ENCODE measurements around the gene FAF1. TPM values are rescaled to one million over a fixed set of nuclear protein-coding genes. Genes with fewer than 3 reads are reported as not detected.

FAF1 gene
- total RNA-seq, 1 experiment from 2014 or later, result 73.2 TPM

- no peak for TF ChIP-seq SIN3A (IDR thresholded peaks at IDR 0.05; ENCODE audit: low read depth)
- TF ChIP-seq YY1 (IDR thresholded peaks at IDR 0.05; ENCODE audit: extremely low read depth, insufficient replicate concordance, low read depth, low read length), result no peak
- TF ChIP-seq MAX (IDR thresholded peaks at IDR 0.05), result no peak
- TF ChIP-seq SRF (IDR thresholded peaks at IDR 0.05; ENCODE audit: low read depth), result no peak
- TF ChIP-seq TCF7L2 (IDR thresholded peaks at IDR 0.05; ENCODE audit: borderline replicate concordance, extremely low read depth, insufficient read depth, insufficient read length), result no peak
- TF ChIP-seq EZH2 (IDR thresholded peaks at IDR 0.05), result no peak
- TF ChIP-seq ZFX (IDR thresholded peaks at IDR 0.05), result no peak
Observed at GRCh38 chr1:50898773-50899172, 61.3 kb downstream of the FAF1 start (continued).

GRCh38 chr1:50894340-50894739 is 65.7 kb downstream of the FAF1 start:
- intact Hi-C loops (cut with micrococcal nuclease), result no loop called here
- BruUV-seq (replicated peaks), result no TSS peak
- H3K36me3 ChIP-seq (ENCODE audit: control insufficient read depth in 1 of 2, insufficient read depth in 2 of 2, low read length in 2 of 2), result no peaks in the 10 kb centered on the region
- no peak overlapping the region for H3K4me2 ChIP-seq (ENCODE audit: low read length)
- no peak overlapping the region for H3K9ac ChIP-seq (ENCODE audit: low read length)
- H3K27ac ChIP-seq (ENCODE audit: low read depth, low read length), result no peak overlapping the region
- ChIA-PET RAD21 (ENCODE audit: low non-redundant PET in 1 of 2, low total read pairs in 2 of 2, uncharacterized antibody in 2 of 2, unreplicated experiment in 2 of 2) (interaction anchor here in 1 of 2 experiments (0.7 kb wide), 1 partner anchor 106 kb away, joined by 6 read pairs; no protein-coding TSS in a partner anchor), POLR2A (no interaction called here), CTCF (no interaction called here)
- H3K79me2 ChIP-seq (ENCODE audit: insufficient read depth, low read length), result peaks cover 65% of the 10 kb centered on the region
- H3K9me3 ChIP-seq (ENCODE audit: control insufficient read depth in 1 of 2, insufficient read depth in 1 of 2, low read depth in 1 of 2, low read length in 2 of 2), result no peaks in the 10 kb centered on the region
- no peak for TF ChIP-seq CTCF (IDR thresholded peaks at IDR 0.05 in 2 of 3, conservative IDR thresholded peaks at IDR 0.05 in 1 of 3; ENCODE audit: borderline replicate concordance in 1 of 3, insufficient read depth in 1 of 3, low read depth in 2 of 3, low read length in 2 of 3)
- TF ChIP-seq EGR1 (IDR thresholded peaks at IDR 0.05; ENCODE audit: low read depth), result no peak
- TF ChIP-seq RAD21 (IDR thresholded peaks at IDR 0.05; ENCODE audit: low read depth), result no peak
- TF ChIP-seq MAX (IDR thresholded peaks at IDR 0.05), result no peak
- no peak for TF ChIP-seq ZNF274 (IDR thresholded peaks at IDR 0.05; ENCODE audit: low read depth, low read length)
- no peak for TF ChIP-seq ELF1 (IDR thresholded peaks at IDR 0.05; ENCODE audit: borderline replicate concordance, low read depth)
- H3K9me2 ChIP-seq (ENCODE audit: insufficient read depth), result no peaks in the 10 kb centered on the region
- H3K27me3 ChIP-seq (ENCODE audit: insufficient read depth, low read length), result no peaks in the 10 kb centered on the region
- no peak for ATAC-seq
- H4K20me1 ChIP-seq (ENCODE audit: insufficient read depth), result peaks cover 4% of the 10 kb centered on the region; the same call in 1 of the 2 replicates
- DNase-seq (ENCODE audit: low read depth, low spot score), result no peak
- H3K4me3 ChIP-seq (replicated peaks in 1 of 2; ENCODE audit: low read depth in 1 of 2, low read length in 2 of 2), result no peak overlapping the region
- no peaks in the 10 kb centered on the region for H3K4me1 ChIP-seq (ENCODE audit: control insufficient read depth in 1 of 2, insufficient read depth in 2 of 2, low read length in 2 of 2)
- H2AFZ ChIP-seq (ENCODE audit: low read depth, low read length, poor library complexity, severe bottlenecking), result no peak overlapping the region
